ENCODE data around the gene AKR1C3. TPM values are rescaled to one million over a fixed set of nuclear protein-coding genes. Genes with fewer than 3 reads are reported as not detected.
"Not testable (repeated sequence)": the region's sequence is repeated elsewhere in the genome, so short reads cannot be mapped to it uniquely, and the experiment has no call there.

The AKR1C3 gene
- total RNA-seq, 6 donors from 2014 or later: 39.8 to 136 (median 96.0) TPM

DNA sequence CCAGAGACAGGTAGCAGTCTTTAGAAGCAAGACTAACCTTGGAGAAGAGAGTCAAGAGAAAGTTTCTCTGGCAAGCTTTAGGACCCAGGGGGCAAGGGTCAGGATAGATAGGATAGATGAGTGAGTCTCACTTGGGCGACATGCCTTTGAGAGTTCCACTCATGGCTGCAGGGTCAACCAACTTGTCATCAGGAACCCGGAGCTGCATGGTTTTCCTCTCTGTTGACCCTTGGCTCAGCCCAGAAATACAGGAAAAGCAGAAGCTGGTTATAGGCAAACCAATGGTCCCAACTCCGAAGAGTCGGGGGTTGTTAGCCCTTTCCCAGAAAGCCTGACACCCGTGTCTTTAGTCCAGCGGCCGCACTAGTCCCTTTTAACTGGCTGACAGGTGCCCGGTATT, 34.9 kb upstream of the AKR1C3 start:
- not testable (repeated sequence) for H3K27me3 ChIP-seq; H3K36me3 ChIP-seq; H3K4me1 ChIP-seq; H3K9me3 ChIP-seq; H3K4me3 ChIP-seq; DNase-seq; ATAC-seq (ENCODE audit: low FRiP score in 2 of 2); H3K27ac ChIP-seq
- WGBS, 2 donors: 87 to 100% methylated on average over 4 to 8 of the region's 8 CpGs

DNA sequence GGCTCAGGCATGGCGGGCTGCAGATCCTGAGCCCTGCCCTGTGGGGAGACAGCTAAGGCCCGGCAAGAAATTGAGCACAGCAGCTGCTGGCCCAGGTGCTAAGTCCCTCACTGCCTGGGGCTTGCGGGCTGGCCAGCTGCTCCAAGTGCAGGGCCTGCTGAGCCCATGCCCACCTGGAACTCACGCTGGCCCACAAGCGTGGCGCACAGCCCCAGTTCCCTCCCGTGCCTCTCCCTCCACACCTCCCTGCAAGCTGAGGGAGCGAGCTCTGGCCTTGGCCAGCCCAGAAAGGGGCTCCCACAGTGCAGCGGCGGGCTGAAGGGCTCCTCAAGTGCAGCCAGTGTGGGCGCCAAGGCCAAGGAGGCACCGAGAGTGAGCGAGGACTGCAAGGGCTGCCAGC, 33.4 kb upstream of the AKR1C3 start:
- not testable (repeated sequence) for H3K36me3 ChIP-seq; H3K27ac ChIP-seq; H3K4me1 ChIP-seq; H3K4me3 ChIP-seq; H3K27me3 ChIP-seq; ATAC-seq (ENCODE audit: low FRiP score in 2 of 2); H3K9me3 ChIP-seq
- DNase-seq: peak in 1 of 2 donors; percentile 54
- 94 to 97% methylated on average over 6 to 12 of the region's 13 CpGs for WGBS, 2 donors

DNA sequence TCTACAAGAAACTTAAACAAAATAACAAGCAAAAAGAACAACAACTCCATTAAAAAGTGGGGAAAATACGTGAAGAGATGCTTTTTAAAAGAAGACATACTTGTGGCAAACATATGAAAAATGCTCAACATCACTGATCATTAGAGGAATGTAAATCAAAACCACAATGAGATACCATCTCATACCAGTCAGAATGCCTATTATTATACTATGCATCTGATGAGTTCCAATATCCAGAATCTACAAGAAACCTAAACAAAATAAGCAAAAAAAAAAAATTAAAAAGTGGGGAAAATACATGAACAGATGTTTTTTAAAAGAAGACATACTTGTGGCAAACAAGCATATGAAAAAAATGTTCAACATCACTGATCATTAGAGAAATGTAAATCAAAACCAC, 29.6 kb upstream of the AKR1C3 start:
- ATAC-seq (ENCODE audit: low FRiP score in 2 of 2) (no peak), DNase-seq (no peak)

DNA sequence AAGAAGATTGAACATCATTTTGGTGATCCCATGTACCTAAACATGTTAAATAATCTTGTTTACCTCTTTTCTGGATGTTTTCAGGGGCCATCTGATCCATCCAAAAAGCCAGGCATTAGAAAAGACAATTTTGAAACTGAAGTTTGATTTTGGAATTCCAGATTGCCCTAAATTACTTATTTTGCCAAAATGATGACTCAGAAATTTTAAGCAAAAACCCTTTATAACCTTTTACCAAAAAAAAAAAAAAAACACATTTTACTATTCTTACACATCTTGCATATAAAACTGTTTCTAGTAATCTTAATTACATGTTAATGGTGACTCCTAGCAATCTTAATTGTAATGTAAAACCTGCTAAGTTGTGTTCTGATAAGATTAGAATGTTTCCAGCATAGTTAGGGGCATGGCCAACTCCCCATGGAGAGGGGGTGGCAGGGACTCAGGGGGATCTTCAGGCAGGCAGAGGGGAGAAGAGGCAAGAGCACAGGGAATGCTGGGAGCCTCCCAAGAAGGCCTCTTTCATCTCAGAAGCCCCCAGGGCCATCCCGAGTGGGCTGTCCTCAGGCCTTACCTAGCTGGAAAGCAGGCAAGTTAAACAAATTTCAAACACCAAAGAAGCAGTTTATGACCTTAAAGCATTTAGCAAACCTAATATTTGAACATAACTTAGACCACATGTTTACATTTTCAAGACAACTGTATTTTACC, 25.8 kb upstream of the AKR1C3 start:
- WGBS, 2 donors: 88 to 100% methylated on average over 1 of the region's 1 CpG

More for the DNA sequence above, 29.6 kb upstream of the AKR1C3 start:
- H3K4me1 ChIP-seq: no peaks in the 10 kb centered on the region
- TF ChIP-seq, protein P1, sequence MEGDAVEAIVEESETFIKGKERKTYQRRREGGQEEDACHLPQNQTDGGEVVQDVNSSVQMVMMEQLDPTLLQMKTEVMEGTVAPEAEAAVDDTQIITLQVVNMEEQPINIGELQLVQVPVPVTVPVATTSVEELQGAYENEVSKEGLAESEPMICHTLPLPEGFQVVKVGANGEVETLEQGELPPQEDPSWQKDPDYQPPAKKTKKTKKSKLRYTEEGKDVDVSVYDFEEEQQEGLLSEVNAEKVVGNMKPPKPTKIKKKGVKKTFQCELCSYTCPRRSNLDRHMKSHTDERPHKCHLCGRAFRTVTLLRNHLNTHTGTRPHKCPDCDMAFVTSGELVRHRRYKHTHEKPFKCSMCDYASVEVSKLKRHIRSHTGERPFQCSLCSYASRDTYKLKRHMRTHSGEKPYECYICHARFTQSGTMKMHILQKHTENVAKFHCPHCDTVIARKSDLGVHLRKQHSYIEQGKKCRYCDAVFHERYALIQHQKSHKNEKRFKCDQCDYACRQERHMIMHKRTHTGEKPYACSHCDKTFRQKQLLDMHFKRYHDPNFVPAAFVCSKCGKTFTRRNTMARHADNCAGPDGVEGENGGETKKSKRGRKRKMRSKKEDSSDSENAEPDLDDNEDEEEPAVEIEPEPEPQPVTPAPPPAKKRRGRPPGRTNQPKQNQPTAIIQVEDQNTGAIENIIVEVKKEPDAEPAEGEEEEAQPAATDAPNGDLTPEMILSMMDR (IDR thresholded peaks at IDR 0.05): no peak
- no peak for TF ChIP-seq POLR2A (IDR thresholded peaks at IDR 0.05)
- TF ChIP-seq EP300 (IDR thresholded peaks at IDR 0.05): no peak
- TF ChIP-seq POLR2AphosphoS5 (IDR thresholded peaks at IDR 0.05): no peak
- no peaks in the 10 kb centered on the region for H3K9me3 ChIP-seq
- 82 to 88% methylated on average over 1 of the region's 1 CpG for WGBS, 2 donors
- no peaks in the 10 kb centered on the region for H3K36me3 ChIP-seq
- no peak overlapping the region for H3K27ac ChIP-seq
- H3K4me3 ChIP-seq: no peak overlapping the region
- H3K27me3 ChIP-seq: no peaks in the 10 kb centered on the region

DNA sequence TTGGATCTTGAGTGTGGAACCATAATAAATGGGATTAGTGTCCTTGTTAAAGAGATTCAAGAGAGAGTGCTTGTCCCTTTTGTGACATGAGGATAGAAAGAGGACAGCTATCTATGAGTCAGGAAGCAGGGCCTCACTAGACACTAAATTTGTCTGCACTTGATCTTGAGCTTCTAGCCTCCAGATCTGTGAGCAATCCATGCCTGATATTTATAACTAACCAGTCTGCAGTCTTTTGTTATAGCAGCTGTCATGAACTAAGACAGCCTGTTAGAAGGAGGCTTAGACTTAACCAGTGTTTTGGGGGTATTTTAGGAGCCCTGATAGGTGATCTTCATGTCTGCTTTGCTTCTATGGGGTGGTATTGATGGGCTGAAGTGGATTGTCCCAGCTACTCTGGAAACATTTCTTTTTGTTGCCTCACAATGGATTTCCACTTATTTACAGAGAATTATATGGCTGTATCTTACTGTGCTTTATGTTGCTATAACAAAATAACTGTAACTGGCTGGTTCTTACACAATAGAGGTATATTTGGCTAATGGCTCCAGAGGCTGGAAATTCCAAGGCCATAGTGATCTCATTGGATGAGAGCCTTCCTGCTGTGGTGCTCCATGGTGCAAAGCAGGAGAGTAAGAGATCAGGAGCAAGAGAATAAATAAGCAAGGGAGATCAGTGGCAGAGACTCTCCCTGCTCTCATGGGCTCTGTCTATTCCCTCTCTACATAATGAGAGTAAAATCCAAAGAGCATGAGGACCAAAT, 23.4 kb upstream of the AKR1C3 start:
- no peak for DNase-seq
- Histone ChIP-seq H3K9me3 (no peaks in the 10 kb centered on the region), H3K36me3 (no peaks in the 10 kb centered on the region), H3K4me3 (no peak overlapping the region), H3K27ac (peak overlapping the region; percentile 28 to 77 (median 63)), H3K4me1 (peaks cover 0 to 11% (median 8%) of the 10 kb centered on the region in 4 donors), H3K27me3 (no peaks in the 10 kb centered on the region)
- TF ChIP-seq, protein P1 (IDR thresholded peaks at IDR 0.05): no peak
- no peak for TF ChIP-seq POLR2A (IDR thresholded peaks at IDR 0.05)
- no peak for TF ChIP-seq EP300 (IDR thresholded peaks at IDR 0.05)
- TF ChIP-seq POLR2AphosphoS5 (IDR thresholded peaks at IDR 0.05): no peak
- ATAC-seq (ENCODE audit: low FRiP score in 2 of 2): no peak

More for the DNA sequence above, 25.8 kb upstream of the AKR1C3 start:
- TF ChIP-seq EP300 (IDR thresholded peaks at IDR 0.05) (no peak), POLR2A (IDR thresholded peaks at IDR 0.05) (no peak), POLR2AphosphoS5 (IDR thresholded peaks at IDR 0.05) (no peak)
- TF ChIP-seq, protein P1 (IDR thresholded peaks at IDR 0.05): no peak
- ATAC-seq (ENCODE audit: low FRiP score in 2 of 2) (no peak), DNase-seq (no peak)
- Histone ChIP-seq H3K9me3 (no peaks in the 10 kb centered on the region), H3K4me3 (no peak overlapping the region), H3K27ac (no peak overlapping the region), H3K27me3 (no peaks in the 10 kb centered on the region), H3K36me3 (no peaks in the 10 kb centered on the region), H3K4me1 (peaks cover 0 to 11% (median 8%) of the 10 kb centered on the region in 4 donors)

Measured in upper lobe of left lung (tissue), 6 donors.